HCT116 (cell line): ENCODE data around the gene RPL13.
"Not testable (repeated sequence)": the region's sequence is repeated elsewhere in the genome, so short reads cannot be mapped to it uniquely, and the experiment has no call there.

Experiments
- CTCF ChIP-seq, 3 experiments: fragments of 200-600 bp in 1 of 3; sonication (generic) in 1 of 3; IDR thresholded peaks in 2 of 3; conservative IDR thresholded peaks in 1 of 3; 2 replicates each; pipeline ENCODE4 v1.5.1; 2012 to 2017; ENCODE audit warnings: low read depth in 2 of 3, low read length in 2 of 3, antibody characterized with exemption in 1 of 3, borderline replicate concordance in 1 of 3, control low read depth in 1 of 3, mild to moderate bottlenecking in 1 of 3, mixed read lengths in 1 of 3, mixed run types in 1 of 3, moderate library complexity in 1 of 3; ENCODE audit not compliant: insufficient read depth in 1 of 3
- MAX ChIP-seq: IDR thresholded peaks from 2 replicates; pipeline ENCODE4 v1.6.1; 2012
- POLR2A ChIP-seq: IDR thresholded peaks from 2 replicates; pipeline ENCODE4 v1.7.0; 2011; ENCODE audit warnings: borderline replicate concordance; ENCODE audit not compliant: insufficient read depth, insufficient read length; ENCODE audit errors: extremely low read depth
- POLR2AphosphoS5 ChIP-seq: IDR thresholded peaks from 2 replicates; pipeline ENCODE4 v1.6.1; 2011; ENCODE audit warnings: mild to moderate bottlenecking, low read depth, low read length, moderate library complexity
- SIN3A ChIP-seq: IDR thresholded peaks from 2 replicates; pipeline ENCODE4 v1.6.1; 2012; ENCODE audit warnings: low read depth
- SP1 ChIP-seq: IDR thresholded peaks from 2 replicates; pipeline ENCODE4 v1.6.1; 2012; ENCODE audit warnings: low read depth
- YY1 ChIP-seq: IDR thresholded peaks from 2 replicates; pipeline ENCODE4 v1.6.1; 2011; ENCODE audit warnings: low read length, low read depth, moderate library complexity, mild to moderate bottlenecking; ENCODE audit not compliant: insufficient replicate concordance; ENCODE audit errors: extremely low read depth

- TF ChIP-seq MAX; CTCF (IDR thresholded peaks at IDR 0.05 in 2 of 3, conservative IDR thresholded peaks at IDR 0.05 in 1 of 3; ENCODE audit: borderline replicate concordance in 1 of 3, insufficient read depth in 1 of 3, low read depth in 2 of 3, low read length in 2 of 3); POLR2A; YY1; SP1; POLR2AphosphoS5; SIN3A: not testable (repeated sequence)
Measured at GRCh38 chr16:89587676-89588075, 27.2 kb downstream of the RPL13 start.
